Measurements from ENCODE around the gene CACNG7.

DNA sequence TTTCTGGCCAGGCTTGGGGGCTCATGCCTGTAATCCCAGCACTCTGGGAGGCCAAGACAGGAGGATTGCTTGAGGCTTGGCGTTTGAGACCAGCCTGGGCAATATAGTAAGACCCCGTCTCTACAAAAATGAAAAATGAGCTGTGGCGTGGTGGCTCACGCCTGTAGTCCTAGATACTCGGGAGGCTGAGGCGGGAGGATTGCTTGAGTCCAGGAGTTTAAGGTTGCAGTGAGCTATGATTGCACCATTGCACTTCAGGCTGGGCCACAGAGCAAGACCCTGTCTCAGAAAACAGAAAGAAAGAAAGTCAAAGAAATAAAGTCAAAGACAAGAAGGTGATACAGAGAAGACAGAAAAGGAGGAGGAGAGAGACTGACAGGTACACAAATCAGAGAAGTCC, 79.9 kb downstream of the CACNG7 start:
- TF ChIP-seq, protein P1, sequence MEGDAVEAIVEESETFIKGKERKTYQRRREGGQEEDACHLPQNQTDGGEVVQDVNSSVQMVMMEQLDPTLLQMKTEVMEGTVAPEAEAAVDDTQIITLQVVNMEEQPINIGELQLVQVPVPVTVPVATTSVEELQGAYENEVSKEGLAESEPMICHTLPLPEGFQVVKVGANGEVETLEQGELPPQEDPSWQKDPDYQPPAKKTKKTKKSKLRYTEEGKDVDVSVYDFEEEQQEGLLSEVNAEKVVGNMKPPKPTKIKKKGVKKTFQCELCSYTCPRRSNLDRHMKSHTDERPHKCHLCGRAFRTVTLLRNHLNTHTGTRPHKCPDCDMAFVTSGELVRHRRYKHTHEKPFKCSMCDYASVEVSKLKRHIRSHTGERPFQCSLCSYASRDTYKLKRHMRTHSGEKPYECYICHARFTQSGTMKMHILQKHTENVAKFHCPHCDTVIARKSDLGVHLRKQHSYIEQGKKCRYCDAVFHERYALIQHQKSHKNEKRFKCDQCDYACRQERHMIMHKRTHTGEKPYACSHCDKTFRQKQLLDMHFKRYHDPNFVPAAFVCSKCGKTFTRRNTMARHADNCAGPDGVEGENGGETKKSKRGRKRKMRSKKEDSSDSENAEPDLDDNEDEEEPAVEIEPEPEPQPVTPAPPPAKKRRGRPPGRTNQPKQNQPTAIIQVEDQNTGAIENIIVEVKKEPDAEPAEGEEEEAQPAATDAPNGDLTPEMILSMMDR (IDR thresholded peaks at IDR 0.05; ENCODE audit: extremely low read depth in 1 of 2, insufficient read depth in 1 of 2, low read depth in 1 of 2, low read length in 2 of 2) = no peak
- TF ChIP-seq JUN (IDR thresholded peaks at IDR 0.05; ENCODE audit: borderline replicate concordance, insufficient read depth, insufficient read length, low read depth) (no peak), EZH2 (IDR thresholded peaks at IDR 0.05; ENCODE audit: borderline replicate concordance, low read depth, low read length, severe bottlenecking) (no peak), POLR2A (IDR thresholded peaks at IDR 0.05; ENCODE audit: low read depth, low read length) (no peak), MYC (IDR thresholded peaks at IDR 0.05; ENCODE audit: low read depth, low read length) (no peak), MAX (IDR thresholded peaks at IDR 0.05; ENCODE audit: insufficient read depth, insufficient read length) (no peak), POLR2AphosphoS5 (IDR thresholded peaks at IDR 0.05; ENCODE audit: insufficient read depth, low read depth, low read length) (no peak), FOS (IDR thresholded peaks at IDR 0.05; ENCODE audit: borderline replicate concordance, insufficient read depth, low read length) (no peak), GATA2 (IDR thresholded peaks at IDR 0.05; ENCODE audit: insufficient read depth, insufficient read length, low read depth, low read length) (no peak)

All from endothelial cell of umbilical vein (primary cell).